ENCODE results near the gene GADD45A.
"Not testable (repeated sequence)": the region's sequence is repeated elsewhere in the genome, so short reads cannot be mapped to it uniquely, and the experiment has no call there.

The GADD45A gene

GRCh38 chr1:67685067-67685557 lies at the start of gene GADD45A:
Gene GADD45A (plus strand): TSS chr1:67685201. CDS start chr1:67685495, 294 bp downstream.
- peak; percentile 94 for DNase-seq (ENCODE audit: low spot score)

DNA sequence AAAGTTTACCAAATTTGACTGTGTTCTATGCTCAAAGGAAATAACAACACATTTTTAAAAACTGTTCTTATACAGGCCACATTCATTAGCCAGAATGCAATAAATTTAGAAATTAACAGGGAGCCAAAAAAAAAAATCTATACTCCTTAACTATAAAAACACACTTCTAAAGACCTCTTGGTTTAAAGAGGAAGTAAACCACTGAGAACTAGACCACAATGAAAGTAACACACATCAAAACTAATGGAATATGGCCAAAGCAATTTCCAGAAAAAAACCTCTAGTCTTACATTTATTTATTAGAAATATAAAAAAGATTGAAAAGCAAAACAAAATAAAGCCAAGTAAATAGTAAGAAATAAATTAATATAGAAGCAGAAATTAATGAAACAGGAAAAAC lies 48.9 kb upstream of the GADD45A start:
- no peak for DNase-seq (ENCODE audit: low spot score)

GRCh38 chr1:67639361-67639760 lies 45.6 kb upstream of the GADD45A start:
- no peak for DNase-seq (ENCODE audit: low spot score)

DNA sequence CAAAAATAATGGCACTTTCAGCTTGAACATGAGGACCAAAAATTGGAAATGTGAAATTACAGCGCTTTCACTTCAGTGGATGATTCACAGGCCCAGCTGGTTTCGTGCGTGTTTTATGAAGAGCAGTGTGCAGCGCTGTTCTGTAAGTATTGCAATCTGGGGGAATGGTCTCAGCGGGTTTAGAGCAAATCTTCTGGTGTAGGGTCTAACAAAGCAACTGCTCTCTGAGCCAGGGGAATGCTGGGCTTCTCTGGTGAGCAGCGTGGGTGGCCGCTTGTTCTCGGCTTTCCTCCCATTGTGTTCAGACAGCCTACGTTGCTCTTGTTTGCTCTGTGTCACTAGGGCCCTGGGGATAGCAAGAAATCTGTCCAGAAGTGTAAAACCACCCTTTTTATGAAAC lies 42.4 kb upstream of the GADD45A start:
- DNase-seq (ENCODE audit: low spot score) = peak; percentile 17

- DNase-seq (ENCODE audit: low spot score) = no peak
These were observed 40.4 kb upstream of the GADD45A start for GRCh38 chr1:67644566-67644965.

DNA sequence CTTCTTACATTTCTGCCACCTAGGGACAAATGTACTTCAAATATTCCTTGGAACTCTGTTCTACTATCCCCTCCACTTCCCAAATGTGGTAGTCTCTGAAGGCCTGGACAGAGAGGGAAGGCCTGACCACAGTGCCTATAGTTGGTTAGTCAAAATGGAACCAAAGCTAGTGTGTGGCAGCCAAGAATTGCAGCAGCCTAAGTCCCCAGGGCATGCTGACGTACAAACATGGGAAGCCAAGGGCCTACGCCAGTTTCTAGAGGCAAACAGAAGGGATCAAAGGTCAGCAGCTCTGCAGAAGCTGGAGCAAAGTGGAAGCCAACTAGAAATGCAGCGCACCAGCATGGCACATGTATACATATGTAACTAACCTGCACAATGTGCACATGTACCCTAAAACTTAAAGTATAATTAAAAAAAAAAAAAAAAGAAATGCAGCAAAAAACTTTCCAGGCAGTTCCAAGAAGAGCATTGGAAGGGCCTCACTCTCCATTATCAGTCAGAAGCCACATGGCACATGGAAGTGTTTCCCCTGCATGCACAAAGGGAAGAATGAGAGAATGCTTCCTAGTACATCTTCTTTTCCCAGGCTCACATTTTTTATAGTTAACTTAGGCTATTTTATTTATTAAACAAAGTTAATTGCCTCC lies 39.4 kb upstream of the GADD45A start:
- DNase-seq (ENCODE audit: low spot score) = no peak

- peak; percentile 18 for DNase-seq (ENCODE audit: low spot score)
These were observed 38.6 kb upstream of the GADD45A start for GRCh38 chr1:67646145-67647035.

GRCh38 chr1:67647036-67647798 lies 37.8 kb upstream of the GADD45A start:
- peak; percentile 38 for DNase-seq (ENCODE audit: low spot score)

DNA sequence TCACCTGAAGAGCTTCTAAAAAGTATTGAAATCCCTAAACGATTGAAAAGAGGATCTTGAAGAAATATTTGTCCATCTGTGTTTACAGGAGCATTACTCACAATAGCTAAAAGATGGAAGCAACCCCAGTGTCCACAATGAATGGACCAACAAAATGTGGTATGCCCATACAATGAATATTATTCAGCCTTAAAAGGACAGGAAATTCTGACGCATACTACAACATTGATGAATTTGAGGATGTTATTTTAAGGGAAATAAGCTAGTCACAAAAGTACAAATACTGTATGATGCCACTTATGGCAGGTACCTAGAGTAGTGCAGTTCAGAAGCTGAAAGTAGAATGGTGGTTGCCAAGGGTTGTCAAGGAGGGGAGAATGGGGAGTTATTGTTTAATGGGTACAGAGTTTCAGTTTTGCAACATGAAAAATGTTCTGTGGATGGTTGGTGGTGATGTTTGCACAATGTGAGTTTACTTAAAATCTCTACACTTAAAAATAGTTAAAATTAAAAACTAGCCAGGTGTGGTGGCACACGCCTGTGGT lies 37.1 kb upstream of the GADD45A start:
- no peak for DNase-seq (ENCODE audit: low spot score)

- DNase-seq (ENCODE audit: low spot score) = no peak
These were observed 36.2 kb upstream of the GADD45A start for GRCh38 chr1:67648582-67649326.

- DNase-seq (ENCODE audit: low spot score) = no peak
These were observed 34.9 kb upstream of the GADD45A start for GRCh38 chr1:67650061-67650460.

DNA sequence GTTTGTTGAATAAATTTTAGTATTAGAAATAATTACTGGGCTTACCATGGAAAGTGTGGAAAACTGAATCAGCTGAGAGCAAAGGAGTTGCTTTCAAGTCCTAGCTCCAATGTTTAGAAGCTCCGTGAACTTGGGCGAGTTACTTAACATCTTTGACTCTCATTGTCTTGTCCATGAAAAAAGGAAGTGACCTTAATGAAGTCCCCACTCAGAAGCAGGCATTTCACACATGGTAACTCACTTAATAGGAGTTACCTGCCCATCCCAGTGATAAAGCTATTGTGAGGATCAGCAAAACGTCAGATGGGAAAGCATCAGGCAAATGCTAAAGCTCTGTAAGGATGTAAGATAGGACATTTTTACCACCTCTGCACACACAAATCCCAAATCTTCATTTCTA lies 34.0 kb upstream of the GADD45A start:
- no peak for DNase-seq (ENCODE audit: low spot score)

- peak; percentile 66 for DNase-seq (ENCODE audit: low spot score)
These were observed 32.2 kb upstream of the GADD45A start for GRCh38 chr1:67652800-67653199.

- DNase-seq (ENCODE audit: low spot score) = no peak
These were observed 31.7 kb upstream of the GADD45A start for GRCh38 chr1:67653304-67653703.

- DNase-seq (ENCODE audit: low spot score) = no peak
These were observed 29.4 kb upstream of the GADD45A start for GRCh38 chr1:67655581-67655980.

DNA sequence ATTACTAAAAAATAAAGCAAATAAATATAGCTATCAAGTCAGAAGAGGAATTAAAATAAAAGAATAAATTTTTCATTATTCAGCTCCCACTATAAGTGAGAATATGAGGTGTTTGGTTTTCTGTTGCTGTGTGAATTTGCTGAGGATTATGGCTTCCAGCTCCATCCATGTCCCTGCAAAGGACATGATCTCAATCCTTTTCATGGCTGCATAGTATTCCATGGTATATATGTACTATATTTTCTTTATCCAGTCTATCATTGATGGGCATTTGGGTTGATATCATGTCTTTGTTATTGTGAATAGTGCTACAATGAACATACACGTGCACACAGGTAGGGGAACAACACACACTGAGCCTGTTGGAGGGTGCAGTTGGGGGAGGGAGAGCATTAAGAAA lies 27.8 kb upstream of the GADD45A start:
- DNase-seq (ENCODE audit: low spot score) = not testable (repeated sequence)

GRCh38 chr1:67659229-67659628 lies 25.8 kb upstream of the GADD45A start:
- DNase-seq (ENCODE audit: low spot score) = no peak

- no peak for DNase-seq (ENCODE audit: low spot score)
These were observed 22.1 kb upstream of the GADD45A start for GRCh38 chr1:67662884-67663283.

DNA sequence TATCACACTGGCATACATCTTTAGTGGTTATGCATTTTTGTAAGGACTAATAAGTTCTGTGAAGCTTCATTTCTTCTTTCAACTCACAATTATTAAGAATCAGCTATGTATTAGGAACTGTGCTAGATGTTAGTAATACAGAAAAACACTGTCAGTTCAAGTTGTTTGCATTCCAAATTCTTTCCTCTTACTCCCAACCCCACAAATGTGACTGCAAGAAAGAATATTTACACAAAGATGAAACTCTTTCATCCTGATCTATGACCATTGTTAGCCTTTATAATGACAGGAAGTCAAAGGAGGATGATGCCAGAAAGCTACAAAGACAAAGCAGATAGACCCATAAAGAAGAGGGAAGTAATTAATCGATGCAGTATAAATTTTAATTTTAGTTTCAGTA lies 21.0 kb upstream of the GADD45A start:
- DNase-seq (ENCODE audit: low spot score) = no peak

DNA sequence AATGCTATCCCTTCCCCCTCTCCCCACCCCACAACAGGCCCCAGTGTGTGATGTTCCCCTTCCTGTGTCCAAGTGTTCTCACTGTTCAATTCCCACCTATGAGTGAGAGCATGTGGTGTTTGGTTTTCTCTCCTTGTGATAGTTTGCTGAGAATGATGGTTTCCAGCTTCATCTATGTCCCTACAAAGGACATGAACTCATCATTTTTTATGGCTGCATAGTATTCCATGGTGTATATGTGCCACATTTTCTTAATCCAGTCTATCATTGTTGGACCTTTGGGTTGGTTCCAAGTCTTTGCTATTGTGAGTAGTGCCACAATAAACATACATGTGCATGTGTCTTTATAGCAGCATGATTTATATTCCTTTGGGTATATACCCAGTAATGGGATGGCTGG lies 19.7 kb upstream of the GADD45A start:
- DNase-seq (ENCODE audit: low spot score) = not testable (repeated sequence)

DNA sequence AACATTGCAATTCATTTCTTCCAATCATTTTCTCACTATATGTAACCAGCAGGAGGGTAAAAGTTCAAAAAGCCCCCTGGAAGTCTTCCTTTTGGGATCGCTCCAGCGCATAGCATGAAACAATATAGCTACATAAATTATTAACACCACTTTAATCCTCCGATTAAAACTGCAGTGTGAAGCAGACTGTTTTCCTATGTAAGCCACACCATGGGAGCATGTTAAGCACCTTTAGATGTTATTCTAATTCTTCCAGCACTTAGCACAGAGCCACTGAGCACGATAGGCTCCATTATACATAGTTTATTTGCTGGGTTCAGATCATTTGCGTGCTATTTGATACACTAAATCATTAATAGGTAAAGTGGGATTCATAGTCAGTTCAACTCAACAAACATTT lies 18.4 kb upstream of the GADD45A start:
- DNase-seq (ENCODE audit: low spot score) = no peak
